Upper lobe of left lung (tissue), 6 donors: ENCODE results near the gene OR51S1. TPM values are rescaled to one million over a fixed set of nuclear protein-coding genes. Genes with fewer than 3 reads are reported as not detected.

Experiments used
- ATAC-seq, 2 donors: fragments of 200-7000 bp; cut with Tn5 transposase; one replicate each; pipeline ENCODE4 v1.9.1; 2022; ENCODE audit warnings: mild to moderate bottlenecking in 2 of 2, moderate library complexity in 2 of 2; ENCODE audit not compliant: low FRiP score in 2 of 2
- DNase-seq, 2 donors: peaks; one replicate each; pipeline ENCODE4 v3.0.0-alpha.2; 2019 to 2020
- H3K27ac ChIP-seq, 4 donors: fragments of 200-600 bp; sonication (generic); one replicate each; pipeline ENCODE4 v1.5.1; 2016 to 2019
- H3K27me3 ChIP-seq, 4 donors: fragments of 200-600 bp; sonication (generic); one replicate each; pipeline ENCODE4 v1.5.1; 2017 to 2019
- H3K36me3 ChIP-seq, 4 donors: fragments of 200-600 bp; sonication (generic); one replicate each; pipeline ENCODE4 v1.5.1; 2016 to 2019
- H3K4me1 ChIP-seq, 4 donors: fragments of 200-600 bp; sonication (generic); one replicate each; pipeline ENCODE4 v1.5.1; 2018 to 2019
- H3K4me3 ChIP-seq, 4 donors: fragments of 200-600 bp; sonication (generic); one replicate each; pipeline ENCODE4 v1.5.1; 2017 to 2019; ENCODE audit warnings: mild to moderate bottlenecking in 2 of 4, moderate library complexity in 1 of 4
- H3K9me3 ChIP-seq, 4 donors: fragments of 200-600 bp; sonication (generic); one replicate each; pipeline ENCODE4 v1.5.1; 2018 to 2019
- EP300 ChIP-seq, 4 donors: sonication (generic); formaldehyde crosslinking; IDR thresholded peaks; one replicate each; pipeline ENCODE4 v1.5.1; 2017; ENCODE audit warnings: antibody characterized with exemption in 4 of 4, control low read depth in 2 of 4
- POLR2A ChIP-seq, 4 donors: fragments of 450-650 bp; IDR thresholded peaks; one replicate each; pipeline ENCODE4 v1.5.1; 2016 to 2017; ENCODE audit warnings: antibody characterized with exemption in 4 of 4, mild to moderate bottlenecking in 2 of 4
- POLR2AphosphoS5 ChIP-seq, 2 donors: sonication (generic); formaldehyde crosslinking; IDR thresholded peaks; one replicate each; pipeline ENCODE4 v1.5.1; 2017; ENCODE audit warnings: antibody characterized with exemption in 2 of 2
- WGBS, 2 donors: methylation state at CpG; one replicate each; pipeline ENCODE4 v1.1.5; 2017 to 2018; 5-methylcytosine and 5-hydroxymethylcytosine counted together
- total RNA-seq, 6 donors: library from RNA; depleted of rRNA in 4 of 6; stranded (reverse); fragments of >200 nt in 4 of 6; gene quantifications; one replicate each; pipeline versions ENCODE4 v1.1.0 to v1.2.1, GENCODE V29; 2016 to 2021
- TF ChIP-seq, protein P1 (sequence below), 6 experiments: fragments of 450-650 bp in 4 of 6; fragments of 200-600 bp in 2 of 6; sonication (generic) in 2 of 6; IDR thresholded peaks; one replicate each; pipeline ENCODE4 v1.5.1; 2016 to 2019; ENCODE audit warnings: antibody characterized with exemption in 6 of 6
- donor health status: DM: no; HTN: no; CAD: no; lungs with moderate emphysema.
- donor health status: DM: no; HTN: yes; CAD: no; lungs with severe emphysema.

OR51S1 gene, protein sequence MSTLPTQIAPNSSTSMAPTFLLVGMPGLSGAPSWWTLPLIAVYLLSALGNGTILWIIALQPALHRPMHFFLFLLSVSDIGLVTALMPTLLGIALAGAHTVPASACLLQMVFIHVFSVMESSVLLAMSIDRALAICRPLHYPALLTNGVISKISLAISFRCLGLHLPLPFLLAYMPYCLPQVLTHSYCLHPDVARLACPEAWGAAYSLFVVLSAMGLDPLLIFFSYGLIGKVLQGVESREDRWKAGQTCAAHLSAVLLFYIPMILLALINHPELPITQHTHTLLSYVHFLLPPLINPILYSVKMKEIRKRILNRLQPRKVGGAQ
- total RNA-seq, result not detected

DNA sequence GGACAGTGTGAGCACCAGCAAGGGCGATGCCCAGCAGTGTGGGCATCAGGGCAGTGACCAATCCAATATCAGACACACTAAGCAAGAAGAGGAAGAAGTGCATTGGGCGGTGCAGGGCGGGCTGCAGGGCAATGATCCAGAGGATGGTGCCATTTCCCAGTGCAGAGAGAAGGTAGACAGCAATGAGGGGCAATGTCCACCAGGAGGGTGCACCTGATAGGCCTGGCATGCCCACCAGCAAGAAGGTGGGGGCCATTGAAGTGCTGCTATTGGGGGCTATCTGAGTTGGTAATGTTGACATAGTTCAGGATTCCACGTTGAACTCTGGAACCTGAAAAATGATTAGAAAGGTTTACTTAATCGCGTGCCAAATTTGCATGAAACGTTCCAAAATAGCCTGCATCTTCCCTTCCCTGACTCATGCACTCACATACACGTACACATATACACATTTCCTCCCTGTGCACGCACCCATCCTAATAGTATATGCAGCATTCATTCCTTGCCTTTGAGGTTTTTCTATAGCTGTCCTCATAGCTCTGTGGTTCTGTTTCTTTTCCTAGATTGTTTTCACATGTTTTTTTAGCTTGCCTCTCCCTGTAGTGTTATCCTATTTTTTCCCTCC, at the start of gene OR51S1:
TSS of gene OR51S1 (minus strand) at position 301 of the 625 bp plus-strand sequence. CDS start at position 301, 0 bp downstream.
- Histone ChIP-seq H3K9me3 (no peaks in the 10 kb centered on the region), H3K4me3 (no peak within 1 kb of the TSS), H3K27me3 (no peaks in the 10 kb centered on the region), H3K27ac (no peak within 1 kb of the TSS), H3K4me1 (no peaks in the 10 kb centered on the region), H3K36me3 (no peaks in the 10 kb centered on the region)
- ATAC-seq, result peak in 1 of 2 donors; percentile 19
- WGBS, 2 donors, result 70 to 75% methylated on average over 9 of the region's 9 CpGs
- no peak for DNase-seq
- TF ChIP-seq, protein P1, sequence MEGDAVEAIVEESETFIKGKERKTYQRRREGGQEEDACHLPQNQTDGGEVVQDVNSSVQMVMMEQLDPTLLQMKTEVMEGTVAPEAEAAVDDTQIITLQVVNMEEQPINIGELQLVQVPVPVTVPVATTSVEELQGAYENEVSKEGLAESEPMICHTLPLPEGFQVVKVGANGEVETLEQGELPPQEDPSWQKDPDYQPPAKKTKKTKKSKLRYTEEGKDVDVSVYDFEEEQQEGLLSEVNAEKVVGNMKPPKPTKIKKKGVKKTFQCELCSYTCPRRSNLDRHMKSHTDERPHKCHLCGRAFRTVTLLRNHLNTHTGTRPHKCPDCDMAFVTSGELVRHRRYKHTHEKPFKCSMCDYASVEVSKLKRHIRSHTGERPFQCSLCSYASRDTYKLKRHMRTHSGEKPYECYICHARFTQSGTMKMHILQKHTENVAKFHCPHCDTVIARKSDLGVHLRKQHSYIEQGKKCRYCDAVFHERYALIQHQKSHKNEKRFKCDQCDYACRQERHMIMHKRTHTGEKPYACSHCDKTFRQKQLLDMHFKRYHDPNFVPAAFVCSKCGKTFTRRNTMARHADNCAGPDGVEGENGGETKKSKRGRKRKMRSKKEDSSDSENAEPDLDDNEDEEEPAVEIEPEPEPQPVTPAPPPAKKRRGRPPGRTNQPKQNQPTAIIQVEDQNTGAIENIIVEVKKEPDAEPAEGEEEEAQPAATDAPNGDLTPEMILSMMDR (IDR thresholded peaks at IDR 0.05), result no peak
- TF ChIP-seq POLR2AphosphoS5 (IDR thresholded peaks at IDR 0.05) (no peak), EP300 (IDR thresholded peaks at IDR 0.05) (no peak), POLR2A (IDR thresholded peaks at IDR 0.05) (no peak)

DNA sequence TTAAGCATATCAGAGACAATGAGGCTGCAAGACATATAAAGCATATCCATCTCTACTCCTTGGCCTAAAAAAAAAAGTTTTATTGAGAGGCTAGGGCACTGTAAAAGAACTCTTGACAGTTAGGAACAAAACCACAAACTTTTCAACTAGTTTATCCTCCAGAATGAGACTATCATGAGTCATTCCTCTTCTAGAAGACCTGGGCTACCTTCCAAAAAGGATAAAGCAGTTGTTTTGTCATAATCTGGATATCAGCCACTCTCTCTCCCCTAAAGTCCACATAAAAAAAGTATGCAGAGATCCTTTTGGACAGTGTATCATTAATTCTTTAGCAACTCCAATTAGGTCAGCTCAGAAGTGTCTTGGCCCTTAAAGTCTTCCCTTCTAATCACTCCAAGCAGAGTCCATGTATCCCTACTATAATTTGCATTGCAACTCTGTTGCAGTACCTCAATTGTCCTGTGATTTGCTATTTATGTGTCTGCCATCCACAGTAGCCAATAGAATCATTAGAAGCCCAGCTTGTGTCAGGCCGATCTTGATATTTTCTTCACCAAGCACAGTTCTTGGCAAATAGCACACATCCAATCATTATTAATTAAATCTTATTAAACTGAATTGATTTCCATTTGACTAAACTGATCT, 43.1 kb upstream of the OR51S1 start:
- Histone ChIP-seq H3K27ac (no peak overlapping the region), H3K4me3 (no peak overlapping the region), H3K36me3 (no peaks in the 10 kb centered on the region), H3K27me3 (no peaks in the 10 kb centered on the region), H3K4me1 (no peaks in the 10 kb centered on the region), H3K9me3 (no peaks in the 10 kb centered on the region)
- DNase-seq (no peak), ATAC-seq (peak in 1 of 2 donors; percentile 38)
- TF ChIP-seq, protein P1 (IDR thresholded peaks at IDR 0.05), result no peak
- TF ChIP-seq EP300 (IDR thresholded peaks at IDR 0.05) (no peak), POLR2A (IDR thresholded peaks at IDR 0.05) (no peak), POLR2AphosphoS5 (IDR thresholded peaks at IDR 0.05) (no peak)
- 85 to 87% methylated on average over 1 of the region's 1 CpG for WGBS, 2 donors

DNA sequence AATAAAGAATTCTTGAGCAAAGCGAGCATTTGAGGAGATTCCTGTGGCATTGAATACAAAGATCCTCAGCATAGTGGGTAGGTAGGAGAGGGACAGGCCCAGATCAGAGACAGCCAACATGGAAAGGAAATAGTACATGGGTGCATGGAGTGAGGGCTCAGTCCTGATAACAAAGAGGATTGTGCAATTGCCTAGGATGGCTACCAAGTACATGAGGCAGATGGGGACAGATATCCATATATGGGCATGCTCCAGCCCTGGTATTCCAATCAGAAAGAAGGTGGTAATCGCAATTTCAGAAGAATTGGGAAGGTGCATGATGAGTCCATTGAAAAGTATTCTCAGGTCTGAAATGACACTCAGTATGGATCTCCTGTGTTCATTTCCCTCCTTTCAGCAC, 41.3 kb upstream of the OR51S1 start:
- WGBS, 2 donors, result 79 to 85% methylated on average over 2 of the region's 2 CpGs

DNA sequence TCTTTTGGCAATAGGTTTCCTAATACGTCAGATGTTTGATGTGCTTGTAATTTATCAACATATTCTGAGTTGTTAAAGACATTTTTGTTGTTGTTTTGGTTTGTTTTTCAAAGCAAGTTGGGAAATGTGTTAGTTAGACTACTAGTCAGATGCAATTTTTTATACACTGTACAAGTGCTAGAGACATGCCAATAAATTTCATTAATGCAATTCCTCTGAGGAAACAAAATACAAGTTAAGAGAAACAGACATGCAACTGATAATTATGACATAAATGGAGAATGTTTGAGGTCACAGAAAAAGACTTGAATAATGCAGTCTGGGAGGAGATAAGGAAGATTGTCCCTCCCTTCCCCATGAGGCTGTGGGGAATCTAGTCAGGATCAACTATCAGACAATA, 38.6 kb upstream of the OR51S1 start:
- Histone ChIP-seq H3K27ac (no peak overlapping the region), H3K27me3 (no peaks in the 10 kb centered on the region), H3K36me3 (no peaks in the 10 kb centered on the region), H3K4me3 (no peak overlapping the region), H3K4me1 (no peaks in the 10 kb centered on the region), H3K9me3 (no peaks in the 10 kb centered on the region)
- ATAC-seq, result no peak
- DNase-seq, result no peak
- WGBS, 2 donors, result 0 to 3% methylated on average over 1 of the region's 1 CpG
- TF ChIP-seq, protein P1 (IDR thresholded peaks at IDR 0.05), result no peak
- TF ChIP-seq POLR2A (IDR thresholded peaks at IDR 0.05), result no peak
- no peak for TF ChIP-seq EP300 (IDR thresholded peaks at IDR 0.05)
- TF ChIP-seq POLR2AphosphoS5 (IDR thresholded peaks at IDR 0.05), result no peak

More for the DNA sequence above, 41.3 kb upstream of the OR51S1 start:
- Histone ChIP-seq H3K27ac (no peak overlapping the region), H3K27me3 (no peaks in the 10 kb centered on the region), H3K4me1 (no peaks in the 10 kb centered on the region), H3K36me3 (no peaks in the 10 kb centered on the region), H3K4me3 (no peak overlapping the region), H3K9me3 (no peaks in the 10 kb centered on the region)
- no peak for ATAC-seq
- no peak for TF ChIP-seq POLR2A (IDR thresholded peaks at IDR 0.05)
- TF ChIP-seq, protein P1 (IDR thresholded peaks at IDR 0.05), result no peak
- TF ChIP-seq EP300 (IDR thresholded peaks at IDR 0.05), result no peak
- TF ChIP-seq POLR2AphosphoS5 (IDR thresholded peaks at IDR 0.05), result no peak
- no peak for DNase-seq
